T-helper 22 cell (primary cell): ENCODE results near the gene CENPP.

Source experiments
- DNase-seq: peaks from one replicate; pipeline ENCODE4 v3.0.0-alpha.2; 2020; ENCODE audit warnings: low read depth

The CENPP gene

GRCh38 chr9:92599938-92600461 is 274.2 kb downstream of the CENPP start:
- DNase-seq: no peak

DNA sequence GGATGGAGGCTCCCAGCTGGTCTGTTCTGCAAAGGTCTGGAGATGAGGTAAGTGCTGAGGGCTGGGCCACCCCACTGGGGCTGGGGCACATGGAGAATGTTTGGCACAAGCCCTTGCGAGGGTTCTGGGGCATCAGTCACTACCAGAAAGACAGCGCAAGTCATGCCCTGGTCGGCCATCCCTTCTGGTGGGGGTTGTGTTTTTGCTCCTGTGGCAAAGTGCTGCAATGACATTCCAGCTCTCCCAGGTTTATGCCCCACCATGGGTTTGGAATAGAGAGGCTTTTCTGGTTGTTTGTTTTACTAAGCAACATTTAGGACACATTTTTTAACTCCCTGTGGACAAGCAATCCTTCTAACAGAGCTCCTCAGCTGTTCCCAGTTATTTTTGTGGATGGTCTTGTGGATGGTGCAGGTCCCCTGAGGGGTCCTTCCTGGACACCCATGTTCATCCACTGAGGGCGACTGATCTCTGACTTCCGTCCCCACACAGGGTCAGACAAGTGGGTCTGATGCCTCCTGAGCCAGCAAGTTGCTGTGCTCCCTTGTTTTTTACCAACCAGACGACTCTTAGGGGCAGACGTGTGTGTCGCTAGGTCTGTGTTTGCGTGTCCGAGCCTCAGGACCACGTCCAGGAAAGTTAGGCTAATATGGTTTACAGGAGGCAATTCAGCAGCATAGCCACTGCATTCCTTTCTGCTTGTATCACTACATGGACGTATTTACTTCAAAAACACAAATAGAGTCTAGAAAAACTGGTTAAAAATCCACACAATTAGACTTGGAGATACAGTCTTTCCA is 274.9 kb downstream of the CENPP start:
- DNase-seq: no peak

GRCh38 chr9:92601451-92601850 is 275.7 kb downstream of the CENPP start:
- no peak for DNase-seq

DNA sequence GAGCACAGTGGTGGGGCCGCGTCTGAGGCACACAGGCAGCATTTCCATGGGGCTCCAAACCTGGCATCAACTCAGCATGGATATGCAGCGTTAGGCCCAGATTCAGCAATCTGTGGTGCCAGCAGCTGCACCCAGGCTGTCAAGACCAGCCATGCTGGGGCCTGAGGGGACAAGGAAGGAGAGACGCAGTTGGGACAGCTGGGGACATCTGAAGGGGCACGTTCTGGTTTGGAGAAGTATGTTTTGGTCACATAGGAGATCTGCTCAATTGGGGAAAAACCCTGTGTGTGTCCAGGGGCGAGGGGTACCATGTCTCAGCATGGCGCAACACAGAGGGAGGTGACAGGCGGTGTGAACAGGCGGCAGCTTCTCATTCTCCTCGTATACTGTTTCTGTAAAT is 276.7 kb downstream of the CENPP start:
- no peak for DNase-seq

DNA sequence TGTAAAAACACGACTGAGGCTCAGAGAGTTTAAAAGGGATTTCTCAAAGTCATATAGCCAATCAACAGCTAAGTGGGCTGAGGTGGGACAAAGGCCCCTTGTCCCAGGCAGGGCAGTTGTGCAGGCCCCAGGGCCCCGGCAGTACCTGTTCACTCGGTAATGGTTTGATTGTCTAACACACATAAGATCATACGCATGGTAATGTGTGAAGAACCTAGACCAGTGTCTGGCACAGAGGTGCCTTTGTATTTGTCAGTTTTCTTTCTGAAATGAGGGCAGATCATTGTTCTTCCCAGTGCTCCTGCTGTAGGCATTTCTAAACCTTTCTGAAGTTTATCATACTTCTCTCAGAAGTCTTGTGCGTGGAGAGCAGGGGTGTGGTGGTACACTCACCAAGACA is 277.3 kb downstream of the CENPP start:
- DNase-seq: no peak

DNA sequence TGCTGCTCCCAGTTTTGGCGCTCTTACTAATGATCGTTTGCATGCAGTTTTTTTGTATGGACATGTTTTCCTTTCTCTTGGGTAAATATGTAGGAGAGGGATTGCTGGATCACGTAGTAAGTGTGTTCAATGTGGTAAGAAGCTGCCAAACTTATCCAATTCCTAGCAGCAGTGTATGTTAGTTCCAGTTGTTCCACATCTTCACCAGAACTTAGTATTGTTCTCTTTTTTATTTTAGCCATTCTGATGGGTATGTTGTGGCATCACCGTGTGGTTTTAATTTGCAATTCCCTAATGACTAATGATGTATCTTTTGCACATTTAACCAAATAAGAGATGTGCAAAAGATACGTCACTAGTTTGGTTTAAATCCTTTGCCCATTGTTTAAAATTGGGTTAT is 278.2 kb downstream of the CENPP start:
- no peak for DNase-seq

DNA sequence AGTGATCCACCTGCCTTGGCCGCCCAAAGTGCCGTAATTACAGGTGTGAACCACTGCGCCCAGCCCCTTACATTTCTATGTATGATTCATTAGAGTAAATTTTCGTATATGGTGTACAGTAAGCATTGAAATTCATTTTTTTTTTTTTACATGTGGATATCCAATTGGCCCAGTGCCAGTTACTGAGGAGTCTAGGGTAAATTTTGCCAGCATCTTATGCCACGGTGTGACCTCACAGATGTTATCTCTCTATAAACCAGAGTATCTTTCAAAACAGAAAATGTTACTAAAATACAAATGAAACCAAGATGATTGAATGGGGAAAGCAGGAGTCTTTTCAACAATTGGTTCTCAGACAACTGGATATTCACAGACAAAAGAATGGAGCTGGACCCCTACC is 279.5 kb downstream of the CENPP start:
- DNase-seq: no peak

GRCh38 chr9:92607088-92607487 is 281.3 kb downstream of the CENPP start:
- no peak for DNase-seq

DNA sequence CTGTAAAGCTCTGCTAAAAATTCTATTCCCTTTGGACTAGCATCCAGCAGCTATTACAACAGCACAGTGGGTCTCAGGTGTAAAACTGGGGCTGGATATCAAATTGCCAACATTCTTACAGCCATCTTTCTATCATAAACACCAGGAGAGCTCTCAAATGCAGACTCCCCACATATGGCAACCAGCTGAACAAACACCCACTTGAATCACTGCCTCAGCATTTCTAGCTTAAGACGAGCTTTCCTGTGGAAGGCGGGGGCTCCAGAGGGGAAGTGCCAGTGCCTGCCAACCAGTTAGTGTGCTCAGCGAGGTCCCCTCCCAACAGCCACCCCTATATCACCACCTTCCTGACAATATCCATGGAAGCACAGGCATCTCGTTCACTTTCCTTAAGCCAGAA is 282.0 kb downstream of the CENPP start:
- DNase-seq: no peak

- no peak for DNase-seq
Measured at GRCh38 chr9:92608241-92608908, 282.6 kb downstream of the CENPP start.

- DNase-seq: no peak
Measured at GRCh38 chr9:92608909-92609445, 283.2 kb downstream of the CENPP start.

DNA sequence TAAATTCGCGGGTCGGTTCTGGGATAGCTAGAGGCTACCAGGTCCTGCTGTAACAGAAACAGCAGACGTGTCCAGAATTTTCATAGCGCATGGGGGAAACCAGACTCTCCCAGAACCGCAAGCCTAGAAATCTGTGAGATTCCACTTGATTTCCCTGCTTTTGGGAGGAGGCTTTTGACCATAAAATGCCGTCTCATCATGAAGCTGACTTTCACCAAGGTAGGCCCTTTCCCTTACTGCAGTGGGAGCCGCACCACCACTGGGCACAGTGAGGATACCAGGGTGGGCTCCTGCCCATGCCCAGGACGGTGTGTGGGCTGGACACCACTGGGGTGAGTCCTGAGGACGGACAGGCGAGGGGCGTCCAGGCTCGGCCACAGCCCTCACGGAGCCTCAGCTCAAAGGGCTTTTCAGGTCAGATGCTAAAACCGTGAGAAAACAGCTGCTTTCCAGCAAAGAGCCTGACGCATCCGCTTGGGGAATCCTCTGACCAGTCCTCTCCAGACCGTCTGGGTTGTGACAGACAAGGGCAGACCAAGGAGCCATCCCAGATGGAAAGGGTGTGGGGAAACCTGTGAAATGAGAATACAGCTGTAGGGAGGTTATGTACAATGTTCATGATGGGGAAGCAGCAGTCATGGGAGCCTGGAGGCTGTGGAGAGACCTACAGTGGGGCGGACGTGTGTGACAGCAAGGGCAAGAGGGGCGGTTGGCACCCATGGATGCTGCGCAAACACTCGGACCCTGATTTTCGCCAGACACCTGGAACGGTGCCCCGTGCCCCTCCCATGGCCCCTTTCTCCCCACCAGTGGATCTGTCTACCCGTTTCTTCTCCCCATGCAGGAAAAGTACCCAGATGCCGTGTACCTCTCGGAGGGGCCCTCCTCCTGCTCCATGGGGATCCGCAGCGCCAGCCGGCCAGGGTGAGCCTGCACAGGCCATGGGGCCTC is 285.0 kb downstream of the CENPP start:
- no peak for DNase-seq

- no peak for DNase-seq
Measured at GRCh38 chr9:92611621-92612285, 286.0 kb downstream of the CENPP start.

DNA sequence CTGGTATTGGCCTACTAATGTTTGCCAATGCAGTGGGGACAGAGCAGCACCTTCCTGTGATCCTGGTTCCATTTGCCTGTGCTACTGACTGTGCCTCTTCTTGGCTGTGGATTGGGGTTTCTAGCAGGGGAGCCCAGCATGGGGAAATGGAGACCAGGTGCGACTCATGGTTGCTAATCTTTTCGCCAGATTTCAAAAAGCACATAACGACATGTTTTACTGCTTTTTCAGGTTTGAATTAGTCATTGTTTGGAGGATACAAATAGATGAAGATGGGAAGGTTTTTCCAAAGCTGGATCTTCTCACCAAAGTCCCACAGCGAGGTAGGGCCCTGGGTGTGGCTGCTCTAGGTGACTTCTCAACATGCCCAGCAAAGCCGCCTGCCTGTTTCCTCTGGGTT is 286.5 kb downstream of the CENPP start:
- no peak for DNase-seq

DNA sequence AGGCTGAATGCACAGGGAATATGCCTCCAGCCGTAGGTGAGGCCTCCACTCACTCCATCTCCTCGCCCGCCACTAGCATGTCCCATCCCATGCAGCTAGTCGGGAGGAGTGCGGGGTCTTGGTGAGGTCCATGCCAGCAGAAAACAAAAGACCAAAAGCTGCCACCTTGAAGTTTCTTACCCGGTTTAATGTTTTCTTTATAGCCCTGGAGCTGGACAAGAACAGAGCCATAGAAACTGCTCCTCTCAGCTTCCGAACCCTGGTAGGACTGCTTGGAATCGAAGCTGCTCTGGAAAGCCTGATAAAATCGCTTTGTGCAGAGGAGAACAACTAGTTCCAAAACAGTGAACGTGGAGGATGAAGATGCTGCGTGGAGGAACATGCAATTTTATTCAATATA is 287.1 kb downstream of the CENPP start:
- DNase-seq: no peak

GRCh38 chr9:92613268-92614122 is 287.7 kb downstream of the CENPP start:
- DNase-seq: no peak

DNA sequence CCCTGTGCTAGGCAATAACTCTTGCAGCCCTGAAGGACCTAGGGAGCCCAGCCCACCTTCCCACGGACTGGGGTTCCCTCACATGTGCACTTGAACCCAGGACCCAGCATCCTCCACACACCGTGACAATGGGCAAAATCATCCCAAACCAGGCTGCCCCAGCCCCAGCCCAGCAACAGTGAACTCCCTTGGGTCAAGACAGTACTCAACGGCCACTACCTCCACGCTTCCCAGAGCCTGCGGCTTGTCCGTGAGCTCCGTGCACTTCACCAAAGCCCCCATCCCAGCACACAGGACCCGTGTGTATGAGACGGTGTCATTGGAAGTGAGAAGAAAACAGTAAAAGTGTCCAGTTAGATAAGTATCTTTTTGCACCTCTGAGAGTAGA is 288.4 kb downstream of the CENPP start:
- no peak for DNase-seq

- DNase-seq: no peak
Measured at GRCh38 chr9:92614763-92615461, 289.2 kb downstream of the CENPP start.

DNA sequence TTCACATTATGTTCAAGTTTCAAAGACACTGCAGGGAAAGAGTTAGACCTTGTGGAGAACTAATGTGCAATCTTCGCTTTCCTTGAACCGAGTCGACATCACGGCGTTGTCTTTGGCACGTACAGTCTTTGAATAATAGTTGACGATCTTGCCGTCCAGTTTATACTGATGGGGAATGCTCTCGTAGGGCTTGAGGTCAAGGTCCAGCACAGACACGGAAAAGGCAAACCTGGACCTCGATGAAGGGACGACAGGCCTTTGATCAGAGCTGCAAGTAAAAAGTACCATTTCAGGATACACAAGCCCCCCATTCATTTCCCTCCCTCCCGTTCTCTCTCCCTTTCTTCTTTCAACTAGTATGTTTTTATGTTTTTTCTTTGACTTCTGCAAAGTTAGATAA is 290.0 kb downstream of the CENPP start:
- no peak for DNase-seq

DNA sequence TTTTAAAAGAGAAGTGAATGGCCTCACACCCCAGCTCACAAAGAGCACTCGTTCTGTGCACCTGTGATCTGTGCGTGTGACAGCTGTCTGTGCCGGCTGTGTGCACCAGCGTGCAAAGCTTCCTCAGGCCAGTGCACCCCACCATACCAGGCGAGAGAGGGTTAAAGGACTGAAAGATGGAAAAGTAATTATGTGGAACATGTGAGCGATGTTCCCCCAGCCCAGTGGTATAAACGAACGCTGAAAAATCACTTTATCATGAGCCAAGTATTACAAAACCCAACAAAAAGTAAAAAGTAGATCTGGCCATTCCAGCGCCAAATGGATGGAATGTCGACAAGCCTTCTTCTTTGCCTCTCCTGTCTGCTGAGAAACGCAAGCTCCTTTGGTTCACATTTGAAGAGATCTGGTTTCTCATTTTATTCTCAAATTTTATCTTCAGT is 290.5 kb downstream of the CENPP start:
- no peak for DNase-seq
